Thoracic aorta (tissue), 2 donors: ENCODE data around the gene PI4K2B. TPM values are rescaled to one million over a fixed set of nuclear protein-coding genes. Genes with fewer than 3 reads are reported as not detected.

Experiments used
- ATAC-seq: fragments of 150-250 bp; one replicate; pipeline ENCODE4 v1.8.0; 2017; ENCODE audit warnings: low read depth; ENCODE audit not compliant: insufficient number of reproducible peaks, low FRiP score
- DNase-seq: peaks from one replicate; pipeline ENCODE4 v3.0.0-alpha.2; 2020; ENCODE audit warnings: low spot score
- H3K27ac ChIP-seq, 2 donors: fragments of 200-600 bp; sonication (generic); 1 replicate in 1 of 2; 2 replicates in 1 of 2; pipeline ENCODE4 v1.5.1; 2016; ENCODE audit warnings: mild to moderate bottlenecking in 2 of 2, moderate library complexity in 2 of 2
- H3K27me3 ChIP-seq: fragments of 200-600 bp; sonication (generic); replicated peaks from 2 replicates; pipeline ENCODE4 v1.6.0; 2016; ENCODE audit warnings: mild to moderate bottlenecking; ENCODE audit not compliant: insufficient read depth
- H3K36me3 ChIP-seq: fragments of 200-600 bp; sonication (generic); one replicate; pipeline ENCODE4 v1.5.1; 2016
- H3K4me1 ChIP-seq, 2 donors: fragments of 200-600 bp; sonication (generic); 1 replicate in 1 of 2; 2 replicates in 1 of 2; pipeline versions ENCODE4 v1.5.1 to v1.6.0; 2016; ENCODE audit warnings: low read depth in 2 of 2, mild to moderate bottlenecking in 1 of 2; ENCODE audit not compliant: control insufficient read depth in 1 of 2
- H3K4me3 ChIP-seq: fragments of 200-600 bp; sonication (generic); 2 replicates; pipeline ENCODE4 v1.5.1; 2016; ENCODE audit warnings: mild to moderate bottlenecking
- H3K9me3 ChIP-seq: fragments of 200-600 bp; sonication (generic); 2 replicates; pipeline ENCODE4 v1.5.1; 2016
- CTCF ChIP-seq: fragments of 200-600 bp; sonication (generic); IDR thresholded peaks from one replicate; pipeline ENCODE4 v1.5.1; 2019; ENCODE audit warnings: antibody characterized with exemption
- total RNA-seq, 2 donors: library from RNA; depleted of rRNA; stranded (reverse); fragments of >200 nt; gene quantifications; one replicate each; pipeline versions ENCODE4 v1.1.0 to v1.2.3, GENCODE V29; 2016

Gene PI4K2B
- total RNA-seq, 2 donors from 2014 or later = 11.8 to 12.9 TPM

GRCh38 chr4:25290490-25291067 is 56.7 kb downstream of the PI4K2B start:
- ATAC-seq (no peak), DNase-seq (no peak)
- Histone ChIP-seq H3K4me1 (no peaks in the 10 kb centered on the region), H3K4me3 (no peak overlapping the region), H3K27me3 (no peaks in the 10 kb centered on the region), H3K9me3 (no peaks in the 10 kb centered on the region), H3K27ac (no peak overlapping the region), H3K36me3 (no peaks in the 10 kb centered on the region)
- TF ChIP-seq CTCF = no peak

GRCh38 chr4:25291158-25291733 is 57.4 kb downstream of the PI4K2B start:
- no peaks in the 10 kb centered on the region for H3K9me3 ChIP-seq
- no peak overlapping the region for H3K4me3 ChIP-seq
- H3K36me3 ChIP-seq = no peaks in the 10 kb centered on the region
- no peak for TF ChIP-seq CTCF
- no peaks in the 10 kb centered on the region for H3K4me1 ChIP-seq
- H3K27ac ChIP-seq = no peak overlapping the region
- DNase-seq = no peak
- ATAC-seq = no peak
- H3K27me3 ChIP-seq = no peaks in the 10 kb centered on the region

- Histone ChIP-seq H3K4me1 (no peaks in the 10 kb centered on the region), H3K4me3 (no peak overlapping the region), H3K27me3 (no peaks in the 10 kb centered on the region), H3K27ac (no peak overlapping the region), H3K9me3 (no peaks in the 10 kb centered on the region), H3K36me3 (no peaks in the 10 kb centered on the region)
- TF ChIP-seq CTCF = no peak
- DNase-seq (no peak), ATAC-seq (no peak)
Measured at GRCh38 chr4:25297528-25298242, 63.9 kb downstream of the PI4K2B start.

- no peaks in the 10 kb centered on the region for H3K36me3 ChIP-seq
- no peaks in the 10 kb centered on the region for H3K9me3 ChIP-seq
- no peak overlapping the region for H3K4me3 ChIP-seq
- no peak for TF ChIP-seq CTCF
- no peaks in the 10 kb centered on the region for H3K27me3 ChIP-seq
- no peak for DNase-seq
- H3K27ac ChIP-seq = no peak overlapping the region
- ATAC-seq = no peak
- H3K4me1 ChIP-seq = no peaks in the 10 kb centered on the region
Measured at GRCh38 chr4:25299476-25300203, 65.8 kb downstream of the PI4K2B start.

- ATAC-seq (no peak), DNase-seq (no peak)
- no peak for TF ChIP-seq CTCF
- Histone ChIP-seq H3K27me3 (no peaks in the 10 kb centered on the region), H3K27ac (no peak overlapping the region), H3K36me3 (no peaks in the 10 kb centered on the region), H3K9me3 (no peaks in the 10 kb centered on the region), H3K4me1 (no peaks in the 10 kb centered on the region), H3K4me3 (no peak overlapping the region)
Measured at GRCh38 chr4:25301471-25301870, 67.6 kb downstream of the PI4K2B start.
